ENCODE measurements around the gene CEP95.

DNA sequence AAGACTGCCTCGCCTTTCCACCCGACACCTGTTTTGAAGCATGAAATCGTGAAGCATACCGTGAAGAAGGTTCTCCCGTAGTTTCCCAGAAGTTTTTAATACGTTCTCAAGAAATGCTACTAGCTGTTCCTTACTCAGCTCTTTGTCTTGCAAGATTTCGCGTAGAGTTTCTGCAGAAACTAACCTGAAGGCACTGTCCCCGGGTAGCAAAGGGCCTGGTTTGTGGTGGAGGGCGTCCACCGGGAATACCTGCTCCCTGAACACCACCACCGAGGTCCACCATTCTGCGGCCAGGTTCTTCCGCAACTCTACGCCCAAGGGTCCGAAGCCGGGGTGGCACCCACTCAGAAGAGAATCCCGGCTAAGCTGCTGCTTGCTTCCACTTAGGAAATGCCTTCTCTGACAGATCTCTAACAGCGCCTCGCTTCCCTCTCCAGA is 10.4 kb upstream of the CEP95 start:
- TF ChIP-seq, protein P1, sequence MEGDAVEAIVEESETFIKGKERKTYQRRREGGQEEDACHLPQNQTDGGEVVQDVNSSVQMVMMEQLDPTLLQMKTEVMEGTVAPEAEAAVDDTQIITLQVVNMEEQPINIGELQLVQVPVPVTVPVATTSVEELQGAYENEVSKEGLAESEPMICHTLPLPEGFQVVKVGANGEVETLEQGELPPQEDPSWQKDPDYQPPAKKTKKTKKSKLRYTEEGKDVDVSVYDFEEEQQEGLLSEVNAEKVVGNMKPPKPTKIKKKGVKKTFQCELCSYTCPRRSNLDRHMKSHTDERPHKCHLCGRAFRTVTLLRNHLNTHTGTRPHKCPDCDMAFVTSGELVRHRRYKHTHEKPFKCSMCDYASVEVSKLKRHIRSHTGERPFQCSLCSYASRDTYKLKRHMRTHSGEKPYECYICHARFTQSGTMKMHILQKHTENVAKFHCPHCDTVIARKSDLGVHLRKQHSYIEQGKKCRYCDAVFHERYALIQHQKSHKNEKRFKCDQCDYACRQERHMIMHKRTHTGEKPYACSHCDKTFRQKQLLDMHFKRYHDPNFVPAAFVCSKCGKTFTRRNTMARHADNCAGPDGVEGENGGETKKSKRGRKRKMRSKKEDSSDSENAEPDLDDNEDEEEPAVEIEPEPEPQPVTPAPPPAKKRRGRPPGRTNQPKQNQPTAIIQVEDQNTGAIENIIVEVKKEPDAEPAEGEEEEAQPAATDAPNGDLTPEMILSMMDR (IDR thresholded peaks at IDR 0.05) = no peak
- no peak for TF ChIP-seq POLR2A (IDR thresholded peaks at IDR 0.05)

Data from thyroid gland (tissue), 4 donors.